Stimulated activated effector memory CD8-positive, alpha-beta T cell treated with anti-CD3 and anti-CD28 coated beads, Interleukin-12 subunit alpha, Interleukin-12 subunit beta, amount 100 ng/mL, for 72 hours (primary cell): ENCODE data around the gene IQCK.

Source experiments
- ATAC-seq: fragments of 150-1000 bp; cut with Tn5 transposase; 2 replicates; pipeline ENCODE4 v1.10.0; 2021
- DNase-seq, 2 donors: peaks; one replicate each; pipeline ENCODE4 v3.0.0; 2021 to 2022; ENCODE audit warnings: low spot score in 2 of 2
- H3K27ac Mint-ChIP-seq: one replicate; pipeline ENCODE4 v1.8.0; 2022; ENCODE audit warnings: mild to moderate bottlenecking, mixed read lengths
- H3K36me3 Mint-ChIP-seq: one replicate; pipeline ENCODE4 v1.8.0; 2022; ENCODE audit warnings: mild to moderate bottlenecking, mixed read lengths
- H3K4me1 Mint-ChIP-seq: one replicate; pipeline ENCODE4 v1.8.0; 2022; ENCODE audit warnings: mixed read lengths
- H3K4me3 Mint-ChIP-seq: one replicate; pipeline ENCODE4 v1.8.0; 2022; ENCODE audit warnings: mild to moderate bottlenecking, mixed read lengths
- H3K9me3 Mint-ChIP-seq: one replicate; pipeline ENCODE4 v1.8.0; 2022; ENCODE audit warnings: mixed read lengths

IQCK gene

DNA sequence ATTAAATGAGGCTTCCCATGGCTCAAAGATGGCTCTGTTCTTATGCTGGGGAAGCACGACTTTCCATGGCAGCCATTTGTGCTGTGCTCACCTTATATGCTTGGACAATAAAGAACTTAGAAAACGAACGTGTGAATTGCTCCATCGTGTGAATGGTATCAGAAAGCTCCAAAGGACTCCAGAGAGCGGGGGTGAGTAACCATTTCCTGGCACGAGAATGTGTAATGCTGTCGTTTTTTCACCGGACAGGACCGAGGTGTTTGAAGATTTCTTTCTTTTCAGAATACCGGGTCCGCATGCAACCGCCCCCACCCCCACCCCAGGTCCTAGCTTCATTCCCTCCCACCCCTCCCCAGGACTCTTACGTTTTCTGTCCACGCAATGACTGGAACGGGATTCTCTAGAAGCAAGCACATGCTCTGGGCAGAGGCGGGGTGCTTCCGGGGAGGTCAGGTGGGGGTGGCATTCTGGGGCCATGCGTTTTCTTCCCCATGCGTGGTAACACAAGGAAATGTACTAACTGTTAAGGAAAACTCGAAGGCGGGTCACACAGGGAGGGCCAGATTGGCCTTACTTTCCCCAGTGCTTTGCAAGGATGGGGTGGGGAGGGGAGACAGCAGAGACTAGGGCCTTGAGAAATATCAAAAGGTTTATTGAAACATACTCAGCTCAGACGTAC, 140.4 kb downstream of the IQCK start:
- H3K27ac Mint-ChIP-seq, result no peak overlapping the region
- H3K36me3 Mint-ChIP-seq, result no peaks in the 10 kb centered on the region
- H3K9me3 Mint-ChIP-seq, result no peaks in the 10 kb centered on the region
- H3K4me3 Mint-ChIP-seq, result no peak overlapping the region
- no peaks in the 10 kb centered on the region for H3K4me1 Mint-ChIP-seq
- no peak for DNase-seq
- no peak for ATAC-seq

DNA sequence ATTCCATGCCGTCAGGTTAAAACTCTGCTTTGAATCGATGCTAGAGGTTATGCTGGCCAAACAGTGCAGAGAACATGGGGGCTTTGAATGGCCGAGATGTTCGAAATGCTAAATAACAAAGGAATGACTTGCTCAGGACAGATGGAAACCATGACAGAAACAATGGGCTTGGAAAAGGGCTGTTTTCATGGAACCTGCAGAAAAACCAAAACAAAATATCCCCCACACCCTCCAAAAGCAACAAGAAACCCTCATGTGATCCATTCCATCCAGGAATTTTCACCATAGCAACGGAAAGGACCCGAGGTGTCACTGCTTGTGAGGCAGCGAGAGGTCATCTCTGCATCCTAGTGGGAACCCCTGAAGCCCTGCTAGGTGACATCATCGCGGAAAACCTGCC, 141.1 kb downstream of the IQCK start:
- ATAC-seq, result no peak
- Mint-ChIP-seq H3K27ac (no peak overlapping the region), H3K4me1 (no peaks in the 10 kb centered on the region), H3K4me3 (no peak overlapping the region), H3K9me3 (no peaks in the 10 kb centered on the region), H3K36me3 (no peaks in the 10 kb centered on the region)
- DNase-seq, result no peak

DNA sequence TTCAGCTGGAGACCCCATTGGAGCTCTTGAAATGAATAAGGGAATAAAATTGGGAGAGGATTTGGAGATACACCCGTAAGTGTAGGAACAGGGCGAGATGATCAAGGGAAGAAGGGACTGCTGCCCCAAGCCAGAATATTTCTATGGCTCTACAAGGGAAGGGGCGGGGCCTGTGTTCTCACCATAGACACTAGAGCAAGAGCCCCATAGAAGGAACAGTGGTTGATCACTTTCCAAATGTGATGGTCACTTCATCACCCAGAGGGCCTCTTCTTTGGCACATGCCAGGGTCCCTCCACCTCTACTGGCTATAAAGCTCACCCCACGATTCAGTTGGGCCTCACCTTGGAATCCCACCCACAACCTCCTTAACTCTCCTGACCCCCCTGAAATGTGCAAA, 141.5 kb downstream of the IQCK start:
- no peak overlapping the region for H3K27ac Mint-ChIP-seq
- ATAC-seq, result no peak
- no peak overlapping the region for H3K4me3 Mint-ChIP-seq
- H3K36me3 Mint-ChIP-seq, result no peaks in the 10 kb centered on the region
- no peaks in the 10 kb centered on the region for H3K4me1 Mint-ChIP-seq
- no peak for DNase-seq
- no peaks in the 10 kb centered on the region for H3K9me3 Mint-ChIP-seq

GRCh38 chr16:19860166-19861041, 142.3 kb downstream of the IQCK start:
- Mint-ChIP-seq H3K9me3 (no peaks in the 10 kb centered on the region), H3K36me3 (no peaks in the 10 kb centered on the region), H3K4me3 (no peak overlapping the region), H3K4me1 (no peaks in the 10 kb centered on the region), H3K27ac (no peak overlapping the region)
- DNase-seq (no peak), ATAC-seq (no peak)

- Mint-ChIP-seq H3K4me1 (no peaks in the 10 kb centered on the region), H3K9me3 (no peaks in the 10 kb centered on the region), H3K27ac (no peak overlapping the region), H3K36me3 (no peaks in the 10 kb centered on the region), H3K4me3 (no peak overlapping the region)
- ATAC-seq (no peak), DNase-seq (no peak)
These were observed 143.1 kb downstream of the IQCK start for GRCh38 chr16:19861133-19861532.

DNA sequence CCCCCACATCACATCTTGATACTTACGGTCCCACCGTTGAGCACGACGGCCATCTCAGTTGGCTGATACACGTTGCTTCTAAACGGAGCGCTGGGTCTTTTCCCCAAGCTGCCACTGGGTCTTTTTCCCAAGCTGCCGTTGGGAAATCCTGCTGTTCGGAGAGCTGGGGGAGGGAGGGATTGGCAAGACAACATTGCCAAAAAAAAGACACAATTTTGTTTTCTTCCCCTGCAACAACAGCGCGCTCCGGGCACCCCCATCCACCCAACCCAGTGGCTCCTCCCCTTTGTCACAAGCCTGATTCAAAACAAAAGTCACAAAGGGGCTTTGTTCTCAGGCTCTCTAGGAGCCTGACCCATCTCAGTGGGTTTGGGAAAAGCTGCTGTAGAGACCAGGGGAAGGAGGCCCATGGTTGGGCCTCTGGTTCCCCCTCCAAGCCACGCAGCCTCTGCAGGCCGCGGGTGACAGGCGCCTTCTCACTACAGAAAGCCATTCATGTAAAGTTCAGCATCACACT, 143.8 kb downstream of the IQCK start:
- H3K9me3 Mint-ChIP-seq, result no peaks in the 10 kb centered on the region
- H3K36me3 Mint-ChIP-seq, result no peaks in the 10 kb centered on the region
- no peaks in the 10 kb centered on the region for H3K4me1 Mint-ChIP-seq
- DNase-seq, result no peak
- H3K4me3 Mint-ChIP-seq, result no peak overlapping the region
- no peak overlapping the region for H3K27ac Mint-ChIP-seq
- no peak for ATAC-seq

DNA sequence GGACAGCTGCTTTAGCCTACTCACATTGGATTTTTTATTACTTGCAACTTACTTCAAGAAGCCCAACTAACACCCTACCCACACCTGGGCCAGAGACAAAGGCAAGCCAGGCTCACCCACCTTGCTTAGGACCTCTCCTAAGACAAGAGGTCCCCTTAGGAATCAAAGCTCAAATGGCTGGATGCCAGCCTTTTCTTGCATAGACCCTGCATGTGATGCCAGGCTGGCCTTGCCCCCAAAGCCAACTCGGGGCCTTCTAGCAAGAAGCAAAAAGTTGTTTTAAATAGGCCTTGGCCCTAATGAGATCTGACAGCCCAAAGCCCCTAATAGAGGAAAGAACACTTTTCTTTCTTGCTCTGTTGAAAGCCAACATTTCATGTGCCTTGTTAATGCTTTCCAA, 145.9 kb downstream of the IQCK start:
- Mint-ChIP-seq H3K36me3 (no peaks in the 10 kb centered on the region), H3K4me3 (no peak overlapping the region), H3K9me3 (no peaks in the 10 kb centered on the region), H3K27ac (no peak overlapping the region), H3K4me1 (no peaks in the 10 kb centered on the region)
- no peak for DNase-seq
- ATAC-seq, result no peak

GRCh38 chr16:19864566-19864965, 146.5 kb downstream of the IQCK start:
- no peak overlapping the region for H3K4me3 Mint-ChIP-seq
- H3K36me3 Mint-ChIP-seq, result no peaks in the 10 kb centered on the region
- H3K4me1 Mint-ChIP-seq, result no peaks in the 10 kb centered on the region
- DNase-seq (no peak), ATAC-seq (no peak)
- no peak overlapping the region for H3K27ac Mint-ChIP-seq
- no peaks in the 10 kb centered on the region for H3K9me3 Mint-ChIP-seq

DNA sequence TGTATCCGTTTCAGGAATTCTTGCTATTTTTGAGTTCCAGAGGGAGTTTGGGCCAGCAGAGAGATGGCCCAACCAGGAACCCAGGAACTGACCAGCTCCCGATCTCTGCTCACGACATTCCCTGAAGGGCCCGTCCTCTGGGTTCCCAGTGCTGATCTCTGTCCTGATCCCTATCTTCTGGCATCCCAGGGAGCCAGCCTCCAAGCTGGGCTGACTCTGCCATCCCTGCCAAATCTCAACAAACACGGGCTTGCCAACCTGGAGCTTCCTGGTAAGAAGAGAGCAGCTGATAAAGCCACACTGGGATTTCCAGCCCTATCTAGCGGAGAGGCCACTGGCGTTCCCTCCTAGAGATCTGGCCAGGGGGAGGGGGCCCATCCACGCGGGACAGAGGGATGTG, 150.3 kb downstream of the IQCK start:
- no peak overlapping the region for H3K4me3 Mint-ChIP-seq
- DNase-seq (no peak), ATAC-seq (no peak)
- H3K9me3 Mint-ChIP-seq, result no peaks in the 10 kb centered on the region
- H3K27ac Mint-ChIP-seq, result no peak overlapping the region
- no peaks in the 10 kb centered on the region for H3K36me3 Mint-ChIP-seq
- no peaks in the 10 kb centered on the region for H3K4me1 Mint-ChIP-seq

DNA sequence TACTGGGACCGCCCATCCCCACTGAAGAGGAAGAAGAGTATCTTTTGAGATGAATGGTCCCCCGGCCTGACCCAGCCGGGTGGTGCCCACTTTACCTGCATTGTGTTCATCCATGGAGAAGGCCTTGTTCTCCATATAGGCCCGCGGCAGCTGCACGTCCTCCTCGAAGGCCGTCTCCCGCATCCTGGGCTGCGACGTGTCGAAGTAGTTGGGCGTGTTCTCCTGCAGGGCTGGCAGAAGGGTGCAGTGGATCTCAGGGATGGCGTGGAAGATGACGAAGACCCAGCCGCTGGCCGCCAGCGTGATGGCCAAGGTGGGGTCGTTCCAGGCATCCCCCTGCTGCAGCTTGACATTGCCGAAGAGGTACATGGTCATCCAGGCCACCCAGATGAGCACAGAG, 153.7 kb downstream of the IQCK start:
- no peaks in the 10 kb centered on the region for H3K36me3 Mint-ChIP-seq
- H3K4me3 Mint-ChIP-seq, result no peak overlapping the region
- no peak for ATAC-seq
- no peaks in the 10 kb centered on the region for H3K9me3 Mint-ChIP-seq
- peaks cover 7% of the 10 kb centered on the region for H3K4me1 Mint-ChIP-seq
- DNase-seq, result no peak
- no peak overlapping the region for H3K27ac Mint-ChIP-seq

- H3K9me3 Mint-ChIP-seq, result no peaks in the 10 kb centered on the region
- no peaks in the 10 kb centered on the region for H3K36me3 Mint-ChIP-seq
- no peak overlapping the region for H3K4me3 Mint-ChIP-seq
- H3K4me1 Mint-ChIP-seq, result peaks cover 7% of the 10 kb centered on the region
- no peak for DNase-seq
- H3K27ac Mint-ChIP-seq, result no peak overlapping the region
- ATAC-seq, result no peak
These were observed 154.2 kb downstream of the IQCK start for GRCh38 chr16:19872179-19872863.

- Mint-ChIP-seq H3K27ac (no peak overlapping the region), H3K4me3 (no peak overlapping the region), H3K9me3 (no peaks in the 10 kb centered on the region), H3K36me3 (no peaks in the 10 kb centered on the region), H3K4me1 (peaks cover 7% of the 10 kb centered on the region)
- ATAC-seq (no peak), DNase-seq (no peak)
These were observed 154.9 kb downstream of the IQCK start for GRCh38 chr16:19872935-19873334.

- ATAC-seq (no peak), DNase-seq (no peak)
- Mint-ChIP-seq H3K4me3 (no peak overlapping the region), H3K9me3 (no peaks in the 10 kb centered on the region), H3K27ac (peak overlapping the region; percentile 23), H3K36me3 (no peaks in the 10 kb centered on the region), H3K4me1 (peaks cover 7% of the 10 kb centered on the region)
These were observed 156.0 kb downstream of the IQCK start for GRCh38 chr16:19874026-19874425.

DNA sequence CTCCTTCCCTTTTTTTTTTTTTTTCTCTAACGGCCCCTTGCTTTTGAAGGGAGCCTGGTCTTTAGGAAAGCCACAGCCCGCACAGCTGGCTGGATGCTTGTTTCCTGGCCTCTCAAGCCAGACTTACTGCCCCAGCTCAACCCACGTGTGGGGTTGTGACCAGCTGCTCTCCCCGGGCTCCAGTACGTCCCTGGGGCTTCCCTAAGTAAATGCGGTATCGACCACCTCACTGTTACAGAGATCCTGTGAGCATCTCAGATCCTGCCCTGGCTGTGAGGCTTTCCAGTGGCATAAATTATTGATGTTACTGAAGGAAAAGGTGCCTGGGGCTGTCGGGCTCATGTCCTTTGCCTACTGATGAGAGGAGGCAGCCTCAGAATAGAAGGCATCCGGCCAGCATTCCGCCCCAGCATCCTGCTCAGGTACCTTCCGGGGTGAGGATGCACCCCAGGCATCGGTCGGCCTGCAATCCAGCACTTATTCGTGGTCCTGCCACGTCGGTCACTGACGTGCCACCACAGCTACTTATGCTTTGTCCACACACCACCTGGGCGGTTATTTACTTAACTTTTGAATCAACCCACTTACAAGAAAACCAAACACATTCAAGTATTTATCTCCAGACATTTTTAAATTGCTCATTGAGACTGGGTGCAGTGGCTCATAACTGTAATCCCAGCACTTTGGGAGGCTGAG, 156.9 kb downstream of the IQCK start:
- ATAC-seq (no peak), DNase-seq (no peak)
- Mint-ChIP-seq H3K36me3 (no peaks in the 10 kb centered on the region), H3K9me3 (no peaks in the 10 kb centered on the region), H3K27ac (no peak overlapping the region), H3K4me1 (peaks cover 7% of the 10 kb centered on the region), H3K4me3 (no peak overlapping the region)

GRCh38 chr16:19875900-19876299, 157.8 kb downstream of the IQCK start:
- H3K27ac Mint-ChIP-seq, result no peak overlapping the region
- no peak overlapping the region for H3K4me3 Mint-ChIP-seq
- DNase-seq (no peak), ATAC-seq (no peak)
- H3K9me3 Mint-ChIP-seq, result no peaks in the 10 kb centered on the region
- H3K36me3 Mint-ChIP-seq, result no peaks in the 10 kb centered on the region
- H3K4me1 Mint-ChIP-seq, result peaks cover 7% of the 10 kb centered on the region
